ENCODE measurements around the gene SHISA6.

The SHISA6 gene

GRCh38 chr17:11256877-11257276 lies 15.9 kb downstream of the SHISA6 start:
- no peak for TF ChIP-seq CTCF (conservative IDR thresholded peaks at IDR 0.05; ENCODE audit: low read depth, low read length)
- DNase-seq (ENCODE audit: low read depth): no peak
- no peak overlapping the region for H3K4me3 ChIP-seq (ENCODE audit: low read length)

- H3K4me3 ChIP-seq (ENCODE audit: low read length): no peak overlapping the region
- TF ChIP-seq CTCF (conservative IDR thresholded peaks at IDR 0.05; ENCODE audit: low read depth, low read length): peak; percentile 15
- no peak for DNase-seq (ENCODE audit: low read depth)
These were observed 23.3 kb downstream of the SHISA6 start for GRCh38 chr17:11264183-11264871.

- DNase-seq (ENCODE audit: low read depth): no peak
- TF ChIP-seq CTCF (conservative IDR thresholded peaks at IDR 0.05; ENCODE audit: low read depth, low read length): no peak
These were observed 27.1 kb downstream of the SHISA6 start for GRCh38 chr17:11267999-11268575.

GRCh38 chr17:11269210-11269609 lies 28.2 kb downstream of the SHISA6 start:
- no peak overlapping the region for H3K4me3 ChIP-seq (ENCODE audit: low read length)
- no peak for TF ChIP-seq CTCF (conservative IDR thresholded peaks at IDR 0.05; ENCODE audit: low read depth, low read length)
- no peak for DNase-seq (ENCODE audit: low read depth)

More at GRCh38 chr17:11267999-11268575, 27.1 kb downstream of the SHISA6 start:
- no peak overlapping the region for H3K4me3 ChIP-seq (ENCODE audit: low read length)

- no peak for DNase-seq (ENCODE audit: low read depth)
- no peak overlapping the region for H3K4me3 ChIP-seq (ENCODE audit: low read length)
- TF ChIP-seq CTCF (conservative IDR thresholded peaks at IDR 0.05; ENCODE audit: low read depth, low read length): no peak
These were observed 31.2 kb downstream of the SHISA6 start for GRCh38 chr17:11272191-11272590.

GRCh38 chr17:11273596-11273995 lies 32.6 kb downstream of the SHISA6 start:
- TF ChIP-seq CTCF (conservative IDR thresholded peaks at IDR 0.05; ENCODE audit: low read depth, low read length): no peak
- H3K4me3 ChIP-seq (ENCODE audit: low read length): no peak overlapping the region
- no peak for DNase-seq (ENCODE audit: low read depth)

GRCh38 chr17:11274106-11274505 lies 33.1 kb downstream of the SHISA6 start:
- no peak overlapping the region for H3K4me3 ChIP-seq (ENCODE audit: low read length)
- no peak for DNase-seq (ENCODE audit: low read depth)
- TF ChIP-seq CTCF (conservative IDR thresholded peaks at IDR 0.05; ENCODE audit: low read depth, low read length): no peak
